Esophagus mucosa (tissue), 1 donor: Measurements from ENCODE around the gene CECR2. TPM values are rescaled to one million over a fixed set of nuclear protein-coding genes. Genes with fewer than 3 reads are reported as not detected.
"Not testable (repeated sequence)": the region's sequence is repeated elsewhere in the genome, so short reads cannot be mapped to it uniquely, and the experiment has no call there.

Experiments
- ATAC-seq: fragments of 200-7000 bp; cut with Tn5 transposase; one replicate; pipeline ENCODE4 v1.9.1; 2020
- total RNA-seq: library from RNA; stranded (reverse); gene quantifications from one replicate; pipeline ENCODE4 v1.2.4, GENCODE V29; 2023
- donor health status: DM: yes; HTN: yes; CAD: no.

The CECR2 gene
- total RNA-seq, 1 donor from 2014 or later = 0.40 TPM

GRCh38 chr22:17407643-17408042, 38.4 kb downstream of the CECR2 start:
- no peak for ATAC-seq

- no peak for ATAC-seq
These were observed 41.3 kb downstream of the CECR2 start for GRCh38 chr22:17410576-17410975.

GRCh38 chr22:17411213-17411612, 42.0 kb downstream of the CECR2 start:
- no peak for ATAC-seq

- no peak for ATAC-seq
These were observed 43.0 kb downstream of the CECR2 start for GRCh38 chr22:17412232-17412631.

GRCh38 chr22:17418890-17419324, 49.6 kb downstream of the CECR2 start:
- no peak for ATAC-seq

- no peak for ATAC-seq
These were observed 50.1 kb downstream of the CECR2 start for GRCh38 chr22:17419348-17419747.

- ATAC-seq = no peak
These were observed 53.6 kb downstream of the CECR2 start for GRCh38 chr22:17422736-17423343.

GRCh38 chr22:17423616-17424015, 54.4 kb downstream of the CECR2 start:
- no peak for ATAC-seq

- not testable (repeated sequence) for ATAC-seq
These were observed 58.3 kb downstream of the CECR2 start for GRCh38 chr22:17427528-17427927.

GRCh38 chr22:17429516-17429915, 60.3 kb downstream of the CECR2 start:
- no peak for ATAC-seq

GRCh38 chr22:17430412-17430811, 61.2 kb downstream of the CECR2 start:
- peak; percentile 58 for ATAC-seq

- peak; percentile 90 for ATAC-seq
These were observed 61.9 kb downstream of the CECR2 start for GRCh38 chr22:17431179-17431578.

GRCh38 chr22:17434856-17435255, 65.6 kb downstream of the CECR2 start:
- ATAC-seq = peak; percentile 10

- no peak for ATAC-seq
These were observed 66.1 kb downstream of the CECR2 start for GRCh38 chr22:17435375-17435774.

- ATAC-seq = peak; percentile 91
These were observed 67.2 kb downstream of the CECR2 start for GRCh38 chr22:17436382-17436980.

- no peak for ATAC-seq
These were observed 67.7 kb downstream of the CECR2 start for GRCh38 chr22:17436981-17437412.

GRCh38 chr22:17438026-17438425, 68.8 kb downstream of the CECR2 start:
- no peak for ATAC-seq

- no peak for ATAC-seq
These were observed 72.1 kb downstream of the CECR2 start for GRCh38 chr22:17441326-17441725.

- peak; percentile 70 for ATAC-seq
These were observed 74.3 kb downstream of the CECR2 start for GRCh38 chr22:17443405-17444203.

- no peak for ATAC-seq
These were observed 74.9 kb downstream of the CECR2 start for GRCh38 chr22:17444204-17444504.

- no peak for ATAC-seq
These were observed 77.4 kb downstream of the CECR2 start for GRCh38 chr22:17446698-17447097.

GRCh38 chr22:17451316-17451715, 82.1 kb downstream of the CECR2 start:
- no peak for ATAC-seq

GRCh38 chr22:17460895-17461294, 91.6 kb downstream of the CECR2 start:
- no peak for ATAC-seq
